IPS-18a (cell line): Measurements from ENCODE around the gene DLGAP4.

Experiments
- H3K27ac ChIP-seq: one replicate; pipeline ENCODE4 v1.5.1; 2013; ENCODE audit warnings: low read length
- H3K27me3 ChIP-seq: one replicate; pipeline ENCODE4 v1.6.1; 2013; ENCODE audit warnings: mild to moderate bottlenecking, low read length; ENCODE audit not compliant: control insufficient read depth, insufficient read depth
- H3K36me3 ChIP-seq: one replicate; pipeline ENCODE4 v1.6.1; 2013; ENCODE audit warnings: low read depth, low read length; ENCODE audit not compliant: control insufficient read depth
- H3K4me1 ChIP-seq: one replicate; pipeline ENCODE4 v1.6.1; 2013; ENCODE audit warnings: low read depth, low read length; ENCODE audit not compliant: control insufficient read depth
- H3K4me3 ChIP-seq: one replicate; pipeline ENCODE4 v1.5.1; 2013; ENCODE audit warnings: low read length
- H3K9ac ChIP-seq: one replicate; pipeline ENCODE4 v1.6.1; 2013; ENCODE audit warnings: mild to moderate bottlenecking, low read length, moderate library complexity
- H3K9me3 ChIP-seq: one replicate; pipeline ENCODE4 v1.6.1; 2013; ENCODE audit warnings: low read depth, low read length; ENCODE audit not compliant: control insufficient read depth

The DLGAP4 gene

DNA sequence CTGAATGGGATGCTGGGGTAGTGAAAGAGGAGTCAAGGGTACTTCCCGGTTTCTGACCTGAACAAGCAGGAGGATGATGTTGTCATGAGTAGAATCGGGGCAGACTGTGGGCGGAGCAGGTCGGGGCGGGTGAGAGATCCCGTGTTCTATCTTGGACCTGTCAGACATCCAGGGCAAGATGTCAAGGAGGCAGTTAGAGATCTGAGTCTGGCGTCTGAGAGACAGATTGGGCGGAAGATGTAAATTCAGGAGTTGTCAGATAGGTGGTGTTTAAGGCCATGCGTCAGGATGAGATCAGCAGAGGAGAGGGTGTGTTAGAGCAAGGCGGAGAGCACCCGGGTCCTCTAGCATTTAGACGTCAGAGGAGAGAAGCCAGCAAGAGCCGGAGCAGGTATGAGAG is 115.5 kb downstream of the DLGAP4 start:
- H3K27me3 ChIP-seq, result no peaks in the 10 kb centered on the region
- H3K9ac ChIP-seq, result no peak overlapping the region
- H3K27ac ChIP-seq, result no peak overlapping the region
- no peak overlapping the region for H3K4me3 ChIP-seq
- H3K9me3 ChIP-seq, result no peaks in the 10 kb centered on the region
- H3K36me3 ChIP-seq, result no peaks in the 10 kb centered on the region
- H3K4me1 ChIP-seq, result no peaks in the 10 kb centered on the region

DNA sequence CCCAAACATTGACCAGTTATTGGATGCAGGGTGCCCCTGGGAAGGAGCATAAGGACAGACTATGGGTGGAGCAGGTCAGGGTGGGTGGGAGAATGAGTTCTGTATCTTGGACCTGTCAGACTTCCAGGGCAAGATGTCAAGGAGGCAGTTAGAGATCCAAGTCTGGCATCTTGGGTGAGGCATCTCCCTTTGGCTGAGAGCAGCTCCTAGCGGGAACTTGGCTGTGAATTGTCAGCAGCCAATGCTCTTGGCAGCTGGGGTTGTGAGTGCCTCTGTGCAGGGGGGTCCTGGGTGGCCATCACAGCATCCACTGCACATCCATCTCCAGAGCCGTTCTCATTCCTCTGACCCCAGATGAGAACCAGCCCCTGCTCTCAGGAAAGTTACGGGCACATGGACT is 118.2 kb downstream of the DLGAP4 start:
- no peak overlapping the region for H3K9ac ChIP-seq
- H3K9me3 ChIP-seq, result no peaks in the 10 kb centered on the region
- H3K27ac ChIP-seq, result no peak overlapping the region
- H3K27me3 ChIP-seq, result no peaks in the 10 kb centered on the region
- no peaks in the 10 kb centered on the region for H3K36me3 ChIP-seq
- H3K4me3 ChIP-seq, result no peak overlapping the region
- H3K4me1 ChIP-seq, result no peaks in the 10 kb centered on the region

GRCh38 chr20:36425166-36425565 is 119.0 kb downstream of the DLGAP4 start:
- no peak overlapping the region for H3K27ac ChIP-seq
- no peaks in the 10 kb centered on the region for H3K9me3 ChIP-seq
- H3K9ac ChIP-seq, result no peak overlapping the region
- H3K27me3 ChIP-seq, result no peaks in the 10 kb centered on the region
- H3K4me1 ChIP-seq, result no peaks in the 10 kb centered on the region
- no peak overlapping the region for H3K4me3 ChIP-seq
- H3K36me3 ChIP-seq, result no peaks in the 10 kb centered on the region

DNA sequence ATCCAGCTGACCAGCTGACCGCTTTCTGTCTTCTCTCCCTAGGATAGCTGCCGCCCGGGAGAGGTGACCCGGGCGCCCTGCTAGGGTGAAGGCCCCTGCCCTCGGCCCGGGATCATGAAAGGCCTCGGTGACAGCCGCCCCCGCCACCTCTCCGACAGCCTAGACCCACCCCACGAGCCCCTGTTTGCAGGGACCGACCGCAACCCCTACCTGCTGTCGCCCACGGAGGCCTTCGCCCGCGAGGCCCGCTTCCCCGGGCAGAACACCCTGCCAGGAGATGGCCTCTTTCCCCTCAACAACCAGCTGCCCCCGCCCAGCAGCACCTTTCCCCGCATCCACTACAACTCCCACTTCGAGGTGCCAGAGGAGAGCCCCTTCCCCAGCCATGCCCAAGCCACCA is 125.5 kb downstream of the DLGAP4 start:
- Histone ChIP-seq H3K36me3 (no peaks in the 10 kb centered on the region), H3K27ac (no peak overlapping the region), H3K9ac (no peak overlapping the region), H3K4me1 (no peaks in the 10 kb centered on the region), H3K27me3 (peaks cover 9% of the 10 kb centered on the region), H3K4me3 (no peak overlapping the region), H3K9me3 (no peaks in the 10 kb centered on the region)

DNA sequence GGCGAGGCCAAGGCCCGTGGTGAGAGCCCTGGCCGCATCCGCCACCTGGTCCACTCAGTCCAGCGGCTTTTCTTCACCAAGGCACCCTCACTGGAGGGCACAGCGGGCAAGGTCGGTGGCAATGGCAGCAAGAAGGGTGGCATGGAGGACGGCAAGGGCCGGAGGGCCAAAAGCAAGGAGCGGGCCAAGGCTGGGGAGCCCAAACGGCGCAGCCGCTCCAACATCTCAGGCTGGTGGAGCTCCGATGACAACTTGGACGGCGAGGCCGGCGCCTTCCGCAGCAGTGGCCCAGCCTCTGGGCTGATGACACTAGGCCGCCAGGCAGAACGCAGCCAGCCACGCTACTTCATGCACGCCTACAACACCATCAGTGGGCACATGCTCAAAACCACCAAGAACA is 126.0 kb downstream of the DLGAP4 start:
- Histone ChIP-seq H3K27ac (no peak overlapping the region), H3K27me3 (peaks cover 9% of the 10 kb centered on the region), H3K9me3 (no peaks in the 10 kb centered on the region)

GRCh38 chr20:36434383-36434782 is 128.2 kb downstream of the DLGAP4 start:
- Histone ChIP-seq H3K4me1 (no peaks in the 10 kb centered on the region), H3K36me3 (no peaks in the 10 kb centered on the region), H3K9me3 (no peaks in the 10 kb centered on the region), H3K27me3 (peaks cover 9% of the 10 kb centered on the region), H3K4me3 (no peak overlapping the region), H3K9ac (no peak overlapping the region), H3K27ac (no peak overlapping the region)

More for the DNA sequence above, 126.0 kb downstream of the DLGAP4 start:
- no peak overlapping the region for H3K4me3 ChIP-seq
- H3K4me1 ChIP-seq, result no peaks in the 10 kb centered on the region
- no peak overlapping the region for H3K9ac ChIP-seq
- H3K36me3 ChIP-seq, result no peaks in the 10 kb centered on the region

DNA sequence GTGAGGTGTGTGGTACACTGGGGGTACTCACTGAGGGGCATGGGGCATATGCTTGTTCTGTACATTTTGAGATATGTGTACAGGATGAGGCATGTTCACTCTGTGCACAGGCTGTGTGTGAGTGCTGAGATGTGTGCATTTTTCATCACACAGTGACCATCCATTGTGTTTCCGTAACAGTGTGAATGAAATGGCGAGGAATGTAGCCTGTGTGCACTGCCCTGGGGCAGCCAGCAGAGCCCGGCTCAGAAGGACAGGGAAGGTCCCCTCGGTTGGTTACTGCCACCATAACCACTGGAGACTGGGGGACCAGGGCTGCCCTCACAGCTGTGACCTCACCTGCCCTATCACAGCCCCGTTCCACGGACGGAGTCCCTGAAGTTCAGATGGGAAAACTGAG is 129.0 kb downstream of the DLGAP4 start:
- Histone ChIP-seq H3K27me3 (peaks cover 9% of the 10 kb centered on the region), H3K36me3 (no peaks in the 10 kb centered on the region), H3K9ac (no peak overlapping the region), H3K4me3 (no peak overlapping the region), H3K4me1 (no peaks in the 10 kb centered on the region), H3K9me3 (no peaks in the 10 kb centered on the region), H3K27ac (no peak overlapping the region)

DNA sequence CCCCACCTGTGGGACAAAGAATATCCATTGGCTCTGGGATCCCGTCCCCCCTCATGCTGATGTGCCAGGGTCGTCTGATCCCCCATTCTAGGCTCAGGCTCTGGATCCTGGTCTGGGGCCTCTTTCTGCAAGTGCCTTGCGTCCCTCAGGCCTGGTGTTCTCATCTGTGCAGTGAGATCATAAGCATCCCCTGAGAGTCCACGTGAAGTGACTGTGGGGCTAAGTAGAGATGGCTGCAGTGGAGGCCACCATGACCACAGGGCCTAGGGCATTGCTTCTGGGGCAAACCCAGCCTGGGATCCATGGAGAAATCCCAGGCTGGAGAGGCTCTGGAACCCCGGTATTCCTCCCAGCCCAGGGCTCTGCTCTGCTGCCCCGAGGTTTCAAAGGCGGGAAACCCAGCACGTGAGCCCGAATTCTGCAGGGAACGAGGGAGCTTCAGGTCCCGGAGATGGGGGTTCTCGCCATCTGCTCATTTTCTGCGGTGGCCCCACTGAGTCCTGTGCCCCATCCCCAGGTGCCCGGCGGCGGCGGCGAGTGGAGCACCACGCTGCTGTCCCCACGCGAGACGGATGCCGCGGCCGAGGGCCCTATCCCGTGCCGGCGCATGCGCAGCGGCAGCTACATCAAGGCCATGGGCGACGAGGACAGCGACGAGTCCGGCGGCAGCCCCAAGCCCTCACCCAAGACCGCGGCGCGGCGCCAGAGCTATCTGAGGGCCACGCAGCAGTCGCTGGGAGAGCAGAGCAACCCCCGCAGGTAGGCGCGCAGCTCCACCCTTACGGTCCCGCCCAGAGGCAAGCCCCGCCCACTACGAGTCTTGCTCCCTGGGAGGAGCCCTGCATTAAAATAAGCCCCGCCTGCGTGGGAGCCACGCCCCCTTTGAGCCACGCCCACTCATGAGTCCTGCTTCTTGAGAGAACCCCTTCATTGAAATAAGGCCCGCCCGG is 129.7 kb downstream of the DLGAP4 start:
- Histone ChIP-seq H3K27ac (no peak overlapping the region), H3K27me3 (peaks cover 9% of the 10 kb centered on the region), H3K9me3 (no peaks in the 10 kb centered on the region), H3K9ac (no peak overlapping the region), H3K4me3 (peak overlapping the region; percentile 40), H3K4me1 (no peaks in the 10 kb centered on the region), H3K36me3 (no peaks in the 10 kb centered on the region)

- Histone ChIP-seq H3K36me3 (no peaks in the 10 kb centered on the region), H3K27ac (no peak overlapping the region), H3K9ac (no peak overlapping the region), H3K4me1 (no peaks in the 10 kb centered on the region), H3K27me3 (peaks cover 9% of the 10 kb centered on the region), H3K4me3 (no peak overlapping the region), H3K9me3 (no peaks in the 10 kb centered on the region)
Measured at GRCh38 chr20:36439040-36439730, 133.0 kb downstream of the DLGAP4 start.

- no peak overlapping the region for H3K4me3 ChIP-seq
- no peaks in the 10 kb centered on the region for H3K4me1 ChIP-seq
- no peaks in the 10 kb centered on the region for H3K9me3 ChIP-seq
- peaks cover 9% of the 10 kb centered on the region for H3K27me3 ChIP-seq
- no peak overlapping the region for H3K9ac ChIP-seq
- H3K27ac ChIP-seq, result no peak overlapping the region
- no peaks in the 10 kb centered on the region for H3K36me3 ChIP-seq
Measured at GRCh38 chr20:36439731-36440072, 133.6 kb downstream of the DLGAP4 start.

DNA sequence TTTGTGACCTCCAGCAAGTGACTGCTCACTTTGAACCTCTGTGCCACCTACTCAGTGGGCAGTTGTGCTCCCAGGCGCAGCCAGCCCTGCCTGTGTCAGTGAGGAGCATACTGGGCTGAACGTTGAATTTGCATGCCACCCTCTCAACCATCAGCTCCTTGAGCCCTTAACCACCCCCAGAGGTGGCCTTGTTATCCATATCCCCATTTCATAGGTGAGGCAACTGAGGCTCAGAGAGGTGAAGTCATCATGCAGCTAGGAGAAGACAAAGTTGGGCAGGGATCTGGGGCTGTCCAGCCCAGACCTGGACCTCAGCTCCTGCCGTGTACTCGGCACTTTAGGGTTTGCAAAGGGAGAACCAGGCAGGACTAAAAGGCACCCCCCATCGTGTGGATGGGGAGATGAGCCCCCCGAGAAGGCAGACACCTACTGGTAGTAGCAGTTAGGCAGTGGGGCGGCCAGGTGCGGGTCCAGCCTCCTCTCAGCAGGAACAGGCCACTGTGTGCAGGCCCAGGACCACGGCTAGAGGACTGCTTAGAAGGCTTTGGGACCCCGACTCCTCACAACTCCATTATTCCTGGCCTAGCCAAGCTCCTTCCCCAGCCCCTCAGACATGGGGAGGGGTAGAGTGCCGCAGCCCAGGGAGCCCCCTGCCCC is 134.4 kb downstream of the DLGAP4 start:
- H3K4me1 ChIP-seq, result no peaks in the 10 kb centered on the region
- no peak overlapping the region for H3K4me3 ChIP-seq
- peaks cover 5% of the 10 kb centered on the region for H3K27me3 ChIP-seq
- no peak overlapping the region for H3K27ac ChIP-seq
- H3K36me3 ChIP-seq, result no peaks in the 10 kb centered on the region
- no peak overlapping the region for H3K9ac ChIP-seq
- H3K9me3 ChIP-seq, result no peaks in the 10 kb centered on the region
